ENCODE data around the gene EIF4A3.
A peak's percentile ranks its signal among the peaks of the same experiment; 100 is the strongest.

Gene EIF4A3

DNA sequence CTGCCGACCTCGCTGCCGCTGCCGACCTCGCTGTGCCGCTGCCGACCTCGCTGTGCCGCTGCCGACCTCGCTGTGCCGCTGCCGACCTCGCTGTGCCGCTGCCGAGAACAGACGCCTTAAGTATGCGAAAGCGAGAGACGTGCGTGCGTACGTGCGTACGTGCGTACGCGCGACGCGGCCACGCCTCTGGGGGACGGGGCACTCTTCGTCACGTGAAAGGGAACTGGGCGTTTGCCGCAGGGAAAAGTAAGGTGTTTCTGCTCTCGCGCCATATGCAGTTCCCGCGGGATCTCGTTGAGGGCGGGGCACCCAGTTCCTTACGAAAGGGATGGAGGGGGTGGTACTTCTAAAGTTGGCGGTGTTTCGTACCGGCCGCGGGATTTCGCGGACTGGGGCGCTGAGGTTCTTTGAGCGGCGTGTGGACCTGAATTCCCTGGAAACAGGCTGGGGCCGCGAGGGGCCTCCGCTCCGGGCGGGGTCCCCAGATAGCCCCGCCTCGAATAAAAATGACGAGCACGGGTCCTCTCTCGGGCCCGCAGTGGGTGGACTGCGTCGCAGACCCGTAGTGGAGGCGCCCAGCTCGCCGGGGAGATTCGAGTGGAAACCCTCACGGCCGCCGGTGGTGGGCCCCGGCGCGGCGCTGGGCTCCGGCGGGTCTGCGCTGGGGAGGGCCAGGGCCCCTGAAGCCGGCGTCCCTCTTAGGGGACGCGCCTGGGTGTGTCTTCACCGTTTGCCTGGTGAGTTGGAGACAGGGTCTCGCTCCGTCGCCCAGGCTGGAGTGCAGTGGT, at the start of gene EIF4A3:
Gene EIF4A3, minus strand, starts transcription at position 94 of the 788 bp plus-strand sequence. CDS start 167 bp downstream, outside the sequence.
- DNase-seq (ENCODE audit: low read depth), result peak; percentile 100

DNA sequence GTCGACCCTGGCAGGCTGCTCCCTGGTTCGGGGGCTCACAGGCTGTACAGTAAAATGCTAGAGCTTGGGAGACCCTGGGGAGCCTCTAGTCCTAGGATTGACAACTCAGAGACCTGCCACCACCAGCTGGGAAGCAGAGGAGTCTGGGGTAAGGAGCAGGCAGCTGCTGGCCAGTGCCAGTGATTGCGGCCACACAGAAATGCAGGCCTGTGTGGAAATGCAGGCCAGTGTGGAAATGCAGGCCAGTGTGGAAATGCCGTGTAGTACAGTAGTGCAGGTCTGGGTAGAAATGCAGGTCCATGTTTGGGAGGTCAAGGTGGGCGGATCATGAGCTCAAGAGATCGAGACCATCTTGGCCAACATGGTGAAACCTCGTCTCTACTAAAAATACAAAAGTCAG, 49.7 kb upstream of the EIF4A3 start:
- DNase-seq (ENCODE audit: low read depth), result no peak

DNA sequence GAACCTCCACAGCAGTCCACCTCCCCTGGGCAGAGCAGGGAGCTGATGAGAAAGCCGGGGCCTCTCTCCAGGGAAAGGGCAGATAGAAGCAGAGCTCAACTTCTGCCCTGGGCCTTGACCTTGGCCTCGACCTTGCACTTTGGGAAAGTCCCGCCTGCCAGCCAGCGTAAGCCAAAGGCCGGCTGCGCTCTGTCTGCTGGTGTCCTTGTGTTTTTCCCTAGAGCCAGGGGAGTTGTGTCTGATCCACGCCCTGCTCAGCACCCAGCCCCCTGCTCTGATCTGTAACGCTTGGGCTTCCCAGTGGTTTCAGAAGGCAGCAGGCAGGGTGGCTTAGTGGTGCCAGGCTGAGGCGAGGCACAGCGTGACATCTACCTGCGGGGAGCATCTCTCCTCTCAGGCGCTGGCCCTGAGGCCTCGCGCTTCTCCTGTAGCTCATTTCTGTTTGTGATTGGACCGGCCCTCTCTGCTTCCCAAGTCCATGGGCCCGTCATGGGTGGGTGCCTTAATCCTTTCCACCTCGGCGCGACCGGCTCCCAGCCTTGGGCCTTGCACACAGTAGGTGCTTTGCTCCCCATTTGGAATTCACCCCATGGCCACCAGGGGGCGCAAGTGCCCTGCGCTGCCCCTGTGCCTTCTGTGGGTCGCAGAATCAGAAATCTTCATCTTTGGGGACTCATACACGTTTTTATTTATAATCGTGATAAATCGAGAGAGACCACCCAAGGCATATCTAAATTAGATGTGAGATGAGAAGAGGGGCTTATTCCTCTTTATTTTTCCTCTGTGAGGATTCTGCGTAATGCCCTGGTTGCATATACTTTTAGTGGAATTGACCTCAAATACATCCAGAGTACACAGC, 49.0 kb upstream of the EIF4A3 start:
- DNase-seq (ENCODE audit: low read depth), result no peak

DNA sequence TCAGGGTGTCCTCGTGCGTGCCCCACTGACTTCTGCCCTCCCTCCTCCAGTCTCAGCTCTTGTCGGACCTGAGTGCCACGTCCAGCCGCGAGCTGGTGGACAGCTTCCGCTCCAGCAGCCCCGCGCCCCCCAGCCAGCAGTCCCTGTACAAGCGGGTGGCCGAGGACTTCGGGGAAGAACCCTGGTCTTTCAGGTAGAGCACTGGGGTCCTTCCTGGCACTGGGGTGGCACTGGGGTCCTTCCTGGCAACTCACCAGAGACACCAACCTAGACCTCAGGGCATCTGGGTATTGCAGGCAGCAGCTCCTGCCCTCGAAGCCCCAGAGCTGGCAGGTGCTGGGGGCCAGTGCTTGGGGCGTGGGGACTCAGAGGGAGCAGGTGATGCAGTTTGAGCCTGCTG, 48.2 kb upstream of the EIF4A3 start:
- no peak for DNase-seq (ENCODE audit: low read depth)

DNA sequence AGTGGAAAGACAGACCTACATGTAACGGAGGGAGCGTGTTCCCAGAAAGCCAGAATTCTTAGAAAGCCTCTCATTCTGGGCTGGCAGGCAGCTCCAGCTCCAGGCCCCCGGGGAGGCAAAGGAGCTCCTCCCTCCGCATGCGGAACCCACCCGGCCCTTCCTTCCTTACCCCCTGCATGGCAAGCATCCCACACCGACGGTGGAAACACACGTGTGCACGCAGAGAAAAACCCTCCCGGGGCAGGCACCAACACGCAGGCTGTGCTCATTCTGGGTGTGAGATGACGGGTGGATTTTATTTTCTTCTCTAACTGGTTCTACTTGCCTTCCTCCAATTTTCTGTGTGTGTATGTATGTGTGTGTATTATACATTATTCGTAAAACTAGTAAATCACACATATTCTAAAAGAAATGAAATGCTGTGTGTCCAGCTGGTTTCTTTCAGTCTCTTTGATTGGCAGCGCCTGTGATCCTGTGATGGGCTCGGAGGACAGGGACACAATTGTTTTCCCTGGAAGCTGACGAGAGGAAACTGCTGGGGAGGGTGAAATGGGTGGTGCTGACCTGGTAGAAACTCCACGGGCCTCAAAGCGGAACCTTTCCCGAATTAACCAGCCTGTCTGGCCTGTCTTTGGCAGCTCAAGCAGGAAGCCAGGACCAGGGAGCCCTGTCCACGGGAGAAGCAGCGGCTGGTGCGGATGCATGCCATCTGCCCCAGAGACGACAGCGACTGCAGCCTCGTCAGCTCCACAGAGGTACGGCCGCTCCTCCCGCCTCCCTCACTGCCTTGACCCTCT, 45.1 kb upstream of the EIF4A3 start:
- no peak for DNase-seq (ENCODE audit: low read depth)

DNA sequence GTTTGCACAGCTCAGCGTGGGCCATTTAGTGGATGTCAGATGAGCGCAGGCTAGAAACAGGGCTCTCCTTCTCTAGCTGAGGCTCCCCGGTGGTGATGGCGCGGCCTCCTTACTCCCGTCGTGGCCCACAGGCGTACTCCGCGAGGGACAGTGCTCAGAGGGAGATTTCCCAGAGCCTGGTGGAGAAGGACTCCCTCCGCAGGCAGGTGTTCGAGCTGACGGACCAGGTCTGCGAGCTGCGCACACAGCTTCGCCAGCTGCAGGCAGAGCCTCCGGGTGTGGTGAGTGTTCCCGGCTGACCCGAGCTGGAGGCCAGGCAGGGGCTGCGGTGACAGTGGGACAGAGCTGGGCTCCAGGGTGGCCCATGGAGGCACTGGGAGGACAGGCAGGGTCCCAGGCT, 44.3 kb upstream of the EIF4A3 start:
- no peak for DNase-seq (ENCODE audit: low read depth)

DNA sequence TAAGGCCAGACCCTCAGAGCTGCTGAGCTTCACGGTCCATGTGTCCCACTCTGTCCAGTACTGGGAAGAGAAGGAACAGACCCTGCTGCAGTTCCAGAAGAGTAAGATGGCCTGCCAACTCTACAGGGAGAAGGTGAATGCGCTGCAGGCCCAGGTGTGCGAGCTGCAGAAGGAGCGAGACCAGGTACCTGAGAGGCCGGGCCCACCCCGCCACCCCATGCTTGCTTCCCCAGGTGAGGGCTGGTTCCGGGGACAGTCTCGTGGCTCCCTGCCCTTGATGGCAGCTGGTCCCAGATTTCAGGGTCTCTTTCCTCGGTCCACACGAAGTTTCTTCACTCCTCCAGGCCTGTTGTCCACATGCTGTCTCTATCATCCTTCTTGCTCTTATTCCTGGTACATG, 43.8 kb upstream of the EIF4A3 start:
- DNase-seq (ENCODE audit: low read depth), result no peak

DNA sequence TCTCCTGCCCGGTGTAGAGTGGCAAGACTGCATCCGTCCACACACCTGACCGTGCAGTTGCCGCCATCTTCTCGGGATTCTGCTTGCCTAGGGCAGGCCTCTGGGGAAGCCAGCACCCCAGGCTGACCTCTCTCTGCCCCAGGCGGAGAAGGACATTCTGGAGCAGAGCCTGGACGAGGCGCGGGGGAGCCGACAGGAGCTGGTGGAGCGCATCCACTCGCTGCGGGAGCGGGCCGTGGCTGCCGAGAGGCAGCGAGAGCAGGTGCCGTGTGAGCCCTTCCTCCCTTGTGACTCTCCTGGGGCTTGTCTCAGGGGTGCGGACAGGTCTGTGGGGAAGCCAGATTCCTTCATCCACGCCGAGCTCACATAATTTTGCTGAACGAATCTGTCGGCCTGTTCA, 42.7 kb upstream of the EIF4A3 start:
- DNase-seq (ENCODE audit: low read depth), result no peak

DNA sequence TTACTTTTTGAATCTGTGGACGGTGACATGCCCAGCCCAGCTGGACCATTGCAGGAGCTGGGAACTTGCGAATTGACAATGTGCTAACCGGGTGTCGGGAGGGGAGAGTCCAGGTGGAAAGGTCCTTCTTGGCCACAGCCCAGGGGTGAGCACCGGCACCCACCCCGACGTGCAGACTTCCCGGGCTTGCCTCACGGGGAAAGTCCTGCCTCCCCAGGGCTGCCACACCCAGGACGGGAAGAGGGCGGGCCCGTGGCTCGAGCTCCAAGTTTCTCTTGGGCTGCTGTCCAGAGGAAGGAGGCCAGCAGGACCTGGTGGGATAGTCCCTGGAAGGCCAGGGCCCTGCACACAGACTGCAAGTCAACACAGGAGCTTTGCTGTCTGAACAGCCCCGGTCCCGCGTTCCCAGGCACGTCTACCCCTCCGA, 40.6 kb upstream of the EIF4A3 start:
- peak; percentile 44 for DNase-seq (ENCODE audit: low read depth)

DNA sequence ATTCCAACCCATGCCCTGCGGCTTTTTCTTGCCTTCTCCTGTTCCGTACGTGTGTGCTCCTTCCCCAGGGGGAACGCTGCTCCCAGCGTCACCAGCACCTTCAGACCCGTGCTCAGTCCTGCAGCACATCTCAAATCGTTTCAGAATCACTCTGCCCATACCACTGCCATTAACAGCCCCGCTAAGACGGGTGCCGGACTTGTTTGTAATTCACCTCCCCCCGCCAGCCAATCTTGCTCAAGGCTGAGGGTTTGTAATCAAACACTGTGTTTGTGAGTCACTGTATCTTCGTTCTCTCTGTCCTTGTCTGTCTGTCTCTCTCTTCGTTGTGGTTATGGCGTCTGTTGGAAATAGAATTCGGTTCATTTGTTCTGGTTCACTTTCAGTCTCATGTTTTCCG, 40.2 kb upstream of the EIF4A3 start:
- peak; percentile 84 for DNase-seq (ENCODE audit: low read depth)

DNA sequence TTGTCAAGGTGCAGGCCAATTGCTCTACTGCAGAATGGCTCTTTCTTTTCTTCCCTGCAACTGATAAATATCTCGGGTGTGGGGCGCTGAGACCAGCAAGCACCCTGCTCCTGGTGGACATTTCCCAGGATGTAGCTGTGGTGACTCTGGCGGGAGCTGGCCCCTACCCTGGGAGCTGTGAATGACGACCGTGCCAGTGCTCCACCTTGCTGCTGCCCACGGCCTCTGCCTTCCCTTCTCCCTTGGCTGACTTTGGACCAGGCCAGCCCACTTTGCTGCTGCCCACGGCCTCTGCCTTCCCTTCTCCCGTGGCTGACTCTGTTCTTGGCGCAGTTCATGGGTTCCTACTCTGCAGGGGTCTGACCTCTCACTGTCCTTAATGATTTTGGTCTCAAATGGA, 39.0 kb upstream of the EIF4A3 start:
- no peak for DNase-seq (ENCODE audit: low read depth)

DNA sequence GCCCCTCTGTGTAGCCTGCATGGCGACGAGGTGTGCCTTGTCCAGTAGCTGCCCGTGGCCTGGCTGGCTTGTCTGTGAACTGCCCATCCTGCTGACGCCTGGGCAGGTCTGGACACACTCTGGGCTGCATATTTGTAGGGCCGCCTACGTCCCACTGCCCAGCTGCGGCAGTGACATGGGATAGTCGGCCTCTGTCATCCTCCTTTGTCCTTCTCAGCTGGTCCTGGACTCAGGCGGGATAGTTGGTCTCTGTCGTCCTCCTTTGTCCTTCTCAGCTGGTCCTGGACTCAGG, 37.4 kb upstream of the EIF4A3 start:
- no peak for DNase-seq (ENCODE audit: low read depth)

DNA sequence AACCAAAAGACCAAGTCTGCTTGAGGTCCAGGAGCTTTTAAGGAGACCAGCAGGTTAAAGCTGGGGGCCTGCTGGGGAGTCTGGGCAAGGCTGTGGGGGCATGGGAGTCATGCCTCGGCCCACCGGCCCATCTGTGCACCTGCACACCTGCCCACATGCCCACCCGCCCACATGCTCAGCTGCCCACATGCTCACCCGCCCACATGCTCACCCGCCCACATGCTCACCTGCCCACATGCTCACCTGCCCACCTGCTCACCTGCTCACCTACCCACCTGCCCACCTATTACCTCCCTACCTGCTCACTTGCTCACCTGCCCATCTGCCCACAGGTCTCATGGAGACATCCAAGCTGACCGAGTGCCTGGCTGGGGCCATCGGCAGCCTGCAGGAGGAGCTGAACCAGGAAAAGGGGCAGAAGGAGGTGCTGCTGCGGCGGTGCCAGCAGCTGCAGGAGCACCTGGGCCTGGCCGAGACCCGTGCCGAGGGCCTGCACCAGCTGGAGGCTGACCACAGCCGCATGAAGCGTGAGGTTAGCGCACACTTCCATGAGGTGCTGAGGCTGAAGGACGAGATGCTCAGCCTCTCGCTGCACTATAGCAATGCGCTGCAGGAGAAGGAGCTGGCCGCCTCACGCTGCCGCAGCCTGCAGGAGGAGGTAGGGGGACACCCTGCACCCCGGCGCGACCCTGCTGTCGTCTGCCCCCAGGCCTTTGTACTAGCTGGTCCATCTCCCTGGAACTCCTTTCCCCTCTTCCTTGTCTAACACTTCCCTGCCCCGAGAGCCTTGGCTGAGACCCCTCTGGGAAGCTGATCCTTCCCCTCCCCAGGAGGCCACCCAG, 36.9 kb upstream of the EIF4A3 start:
- no peak for DNase-seq (ENCODE audit: low read depth)

DNA sequence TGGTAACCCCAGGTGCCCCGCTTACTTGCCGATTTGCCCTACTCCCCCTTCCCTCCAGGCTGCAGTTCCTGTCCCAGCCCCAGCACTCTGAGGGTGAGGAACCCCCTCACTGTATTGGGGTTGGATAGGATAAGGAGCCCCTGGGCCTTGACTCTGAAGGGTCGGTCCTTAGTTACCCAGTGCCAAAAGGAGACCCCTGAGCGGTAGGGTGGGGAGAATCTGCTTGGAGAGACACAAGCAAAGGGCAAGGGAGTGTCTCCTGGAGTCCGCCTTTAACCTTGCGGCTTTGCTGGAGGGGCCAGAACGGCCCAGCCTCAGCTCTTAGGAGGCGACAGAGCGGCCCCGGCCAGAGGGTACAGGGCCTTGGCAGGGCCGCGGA, 35.9 kb upstream of the EIF4A3 start:
- no peak for DNase-seq (ENCODE audit: low read depth)

DNA sequence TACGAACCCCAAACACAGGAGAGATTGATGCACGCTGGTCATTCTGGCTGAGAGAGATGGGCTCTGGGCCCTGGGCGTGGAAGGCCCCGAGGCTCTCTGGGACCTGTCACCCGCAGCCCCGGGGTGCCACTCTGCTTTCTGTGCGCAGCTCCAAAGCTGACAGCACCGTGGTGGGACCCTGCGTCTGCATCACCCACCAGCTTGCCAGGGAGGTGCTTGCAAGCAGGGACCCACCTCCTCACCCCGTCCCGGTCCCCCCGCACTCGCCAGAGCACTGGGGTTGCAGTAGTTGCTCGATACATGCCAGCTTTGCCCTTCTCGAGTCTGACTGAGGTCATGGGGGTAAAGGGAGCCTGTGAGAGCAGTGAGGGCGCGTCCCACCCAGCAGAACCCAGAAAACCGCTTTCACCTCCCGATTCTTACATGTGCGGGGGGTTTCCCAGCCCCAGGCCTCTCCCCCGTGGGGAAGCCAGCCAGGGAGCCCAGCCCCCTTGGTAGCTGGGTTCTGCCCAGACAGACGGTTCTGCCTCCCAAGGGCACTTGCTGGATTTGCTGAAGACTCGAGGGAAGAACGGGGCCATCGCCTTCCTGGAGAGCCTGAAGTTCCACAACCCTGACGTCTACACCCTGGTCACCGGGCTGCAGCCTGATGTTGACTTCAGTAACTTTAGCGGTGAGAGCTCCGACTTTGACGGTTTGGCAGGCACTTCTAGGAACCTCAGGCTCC, 35.4 kb upstream of the EIF4A3 start:
- no peak for DNase-seq (ENCODE audit: low read depth)

DNA sequence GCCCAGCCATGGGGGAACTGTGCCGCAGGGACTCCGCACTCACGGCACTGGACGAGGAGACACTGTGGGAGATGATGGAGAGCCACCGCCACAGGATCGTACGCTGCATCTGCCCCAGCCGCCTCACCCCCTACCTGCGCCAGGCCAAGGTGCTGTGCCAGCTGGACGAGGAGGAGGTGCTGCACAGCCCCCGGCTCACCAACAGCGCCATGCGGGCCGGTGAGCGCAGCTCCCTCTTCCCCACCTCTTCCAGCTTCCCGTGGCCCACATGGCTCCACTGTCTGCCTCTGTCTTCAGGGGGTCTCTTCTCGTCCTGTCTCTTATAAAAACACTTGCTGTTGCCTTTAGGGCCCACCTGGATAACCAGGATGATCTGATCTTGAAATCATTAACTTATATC, 34.5 kb upstream of the EIF4A3 start:
- DNase-seq (ENCODE audit: low read depth), result no peak

DNA sequence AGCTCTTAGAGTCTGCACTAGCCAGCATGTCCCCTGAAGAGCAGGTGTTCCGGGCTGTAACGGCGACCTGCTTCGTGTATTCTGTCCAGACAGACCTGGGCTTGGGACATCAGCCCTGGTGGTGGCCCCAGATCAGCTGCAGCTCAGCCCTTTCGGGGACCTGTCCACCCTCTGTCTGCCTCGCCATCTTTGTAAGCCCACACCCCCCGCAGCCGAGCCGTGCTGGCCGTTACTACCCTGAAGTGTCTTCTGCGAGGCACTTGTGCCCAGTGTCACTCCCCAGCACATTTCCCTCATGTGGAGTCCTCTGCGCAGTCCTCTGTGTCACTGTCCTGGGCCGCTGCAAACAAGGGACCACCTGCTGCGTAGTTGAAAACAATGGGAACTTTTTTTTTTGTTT, 33.3 kb upstream of the EIF4A3 start:
- no peak for DNase-seq (ENCODE audit: low read depth)

DNA sequence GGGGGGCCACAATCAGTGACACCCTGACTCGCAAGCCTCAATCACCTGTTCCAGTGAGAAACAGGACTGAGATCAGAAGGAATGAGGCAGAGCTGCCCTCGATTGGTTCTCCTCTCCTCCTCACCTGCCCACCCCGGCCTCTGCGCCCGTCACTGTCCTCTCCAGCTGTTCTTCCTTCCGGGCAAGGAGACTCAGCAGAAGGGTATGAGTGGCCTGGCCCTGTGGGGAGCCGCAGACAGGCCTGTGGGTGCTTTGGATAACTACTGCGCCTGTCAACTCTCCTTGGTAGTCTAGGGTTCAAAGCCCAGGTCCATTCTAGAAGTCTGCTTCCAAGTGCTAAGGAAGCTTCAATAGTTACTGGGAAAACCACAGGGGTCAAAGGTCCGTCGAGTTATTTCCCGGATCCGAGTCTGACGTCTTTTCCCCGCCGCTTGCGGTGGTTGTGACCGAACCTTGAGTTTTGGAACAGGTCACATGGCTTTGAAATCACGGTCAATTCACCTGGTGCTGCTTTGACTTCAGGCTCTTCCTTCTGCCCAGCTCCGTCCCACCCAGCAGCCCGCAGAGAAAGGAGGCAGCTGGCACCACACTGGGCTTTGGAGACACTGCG, 31.2 kb upstream of the EIF4A3 start:
- DNase-seq (ENCODE audit: low read depth), result peak; percentile 59

DNA sequence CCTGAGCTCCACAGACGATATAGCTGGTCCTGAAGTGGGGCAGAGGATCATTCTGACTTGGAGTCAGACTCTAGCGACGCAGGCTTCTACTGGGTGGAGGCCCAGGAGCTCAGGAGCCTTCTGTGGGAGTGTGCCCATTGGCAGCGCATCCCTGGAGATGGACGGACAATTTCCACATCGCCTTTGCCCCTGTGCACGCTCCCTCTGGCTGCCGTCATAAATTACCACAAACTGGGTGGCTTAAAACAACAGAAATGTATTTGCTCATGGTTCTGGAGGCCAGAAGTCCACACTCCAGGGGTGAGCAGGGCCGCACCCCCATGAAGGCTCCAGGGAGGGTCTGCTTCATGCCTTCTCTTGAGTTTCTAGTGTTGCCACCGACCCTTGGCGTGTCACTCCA, 29.8 kb upstream of the EIF4A3 start:
- DNase-seq (ENCODE audit: low read depth), result no peak

DNA sequence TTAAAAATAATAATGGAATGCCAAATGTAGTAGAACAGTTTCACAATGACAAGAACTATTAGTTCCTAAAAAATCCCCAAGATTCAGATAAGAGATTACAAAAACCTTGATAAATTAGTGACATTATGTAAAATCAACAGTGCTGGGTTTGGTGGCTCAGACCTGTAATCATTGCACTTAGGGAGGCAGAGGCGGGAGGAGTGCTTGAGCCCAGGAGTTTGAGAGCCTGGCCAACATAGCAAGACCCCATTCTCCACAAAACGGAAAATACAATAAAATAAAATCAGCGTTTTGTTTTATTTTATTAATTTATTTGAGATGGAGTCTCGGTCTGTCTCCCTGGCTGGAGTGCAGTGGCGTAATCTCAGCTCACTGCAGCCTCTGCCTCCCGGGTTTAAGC, 27.0 kb upstream of the EIF4A3 start:
- DNase-seq (ENCODE audit: low read depth), result no peak

DNA sequence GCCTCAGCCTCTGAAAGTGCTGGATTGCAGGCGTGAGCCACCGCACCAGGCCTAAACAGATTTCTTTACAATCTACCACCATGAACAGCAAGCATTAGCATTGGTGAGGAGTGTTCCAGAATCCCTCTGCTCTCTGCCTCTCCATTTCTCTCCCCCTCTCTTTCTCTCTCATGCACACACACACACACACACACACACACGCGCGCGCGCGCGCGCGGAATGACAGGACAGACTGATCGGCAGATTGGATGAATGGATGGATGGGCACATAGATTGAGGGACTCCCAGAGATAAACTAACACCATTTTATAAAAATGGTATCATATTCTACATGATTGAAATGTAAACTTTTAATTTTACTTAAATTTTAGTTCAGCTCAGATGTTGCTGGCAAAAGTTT, 26.2 kb upstream of the EIF4A3 start:
- no peak for DNase-seq (ENCODE audit: low read depth)

Measured in iris pigment epithelial cell (primary cell).